AG10803 (cell line): ENCODE data around the gene CRTAP.
"Not testable (repeated sequence)": the region's sequence is repeated elsewhere in the genome, so short reads cannot be mapped to it uniquely, and the experiment has no call there.

ENCODE experiments used
- DNase-seq: peaks from one replicate; pipeline ENCODE4 v3.0.0; 2010; ENCODE audit warnings: low read depth
- H3K4me3 ChIP-seq: 2 replicates; pipeline ENCODE4 v1.5.1; 2011; ENCODE audit warnings: mild to moderate bottlenecking, low read length, control low read depth
- TF ChIP-seq, protein P1 (sequence below): conservative IDR thresholded peaks from 2 replicates; pipeline ENCODE4 v1.5.1; 2011; ENCODE audit warnings: mild to moderate bottlenecking, low read length, control low read depth, inconsistent platforms

CRTAP gene

DNA sequence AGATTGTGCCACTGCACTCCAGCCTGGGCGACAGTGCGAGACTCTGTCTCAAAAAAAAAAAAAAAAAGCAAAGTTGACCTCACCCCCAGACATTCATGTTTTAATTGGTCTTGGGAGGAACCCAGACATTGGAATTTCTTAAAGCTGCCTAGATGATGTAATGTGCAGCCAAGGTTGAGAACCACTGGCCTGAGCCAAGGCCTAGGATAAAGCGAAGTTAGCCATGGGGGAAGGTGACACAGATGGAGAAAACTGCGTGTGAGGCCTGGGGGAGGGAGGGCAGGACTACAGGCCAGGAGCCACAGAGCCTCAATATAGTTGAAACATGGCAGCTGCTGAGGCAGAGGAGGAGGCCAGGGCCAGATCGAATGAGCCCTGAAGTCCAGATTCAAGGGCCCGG, 37.8 kb upstream of the CRTAP start:
- H3K4me3 ChIP-seq: no peak overlapping the region
- TF ChIP-seq, protein P1, sequence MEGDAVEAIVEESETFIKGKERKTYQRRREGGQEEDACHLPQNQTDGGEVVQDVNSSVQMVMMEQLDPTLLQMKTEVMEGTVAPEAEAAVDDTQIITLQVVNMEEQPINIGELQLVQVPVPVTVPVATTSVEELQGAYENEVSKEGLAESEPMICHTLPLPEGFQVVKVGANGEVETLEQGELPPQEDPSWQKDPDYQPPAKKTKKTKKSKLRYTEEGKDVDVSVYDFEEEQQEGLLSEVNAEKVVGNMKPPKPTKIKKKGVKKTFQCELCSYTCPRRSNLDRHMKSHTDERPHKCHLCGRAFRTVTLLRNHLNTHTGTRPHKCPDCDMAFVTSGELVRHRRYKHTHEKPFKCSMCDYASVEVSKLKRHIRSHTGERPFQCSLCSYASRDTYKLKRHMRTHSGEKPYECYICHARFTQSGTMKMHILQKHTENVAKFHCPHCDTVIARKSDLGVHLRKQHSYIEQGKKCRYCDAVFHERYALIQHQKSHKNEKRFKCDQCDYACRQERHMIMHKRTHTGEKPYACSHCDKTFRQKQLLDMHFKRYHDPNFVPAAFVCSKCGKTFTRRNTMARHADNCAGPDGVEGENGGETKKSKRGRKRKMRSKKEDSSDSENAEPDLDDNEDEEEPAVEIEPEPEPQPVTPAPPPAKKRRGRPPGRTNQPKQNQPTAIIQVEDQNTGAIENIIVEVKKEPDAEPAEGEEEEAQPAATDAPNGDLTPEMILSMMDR: no peak
- DNase-seq: peak; percentile 78

DNA sequence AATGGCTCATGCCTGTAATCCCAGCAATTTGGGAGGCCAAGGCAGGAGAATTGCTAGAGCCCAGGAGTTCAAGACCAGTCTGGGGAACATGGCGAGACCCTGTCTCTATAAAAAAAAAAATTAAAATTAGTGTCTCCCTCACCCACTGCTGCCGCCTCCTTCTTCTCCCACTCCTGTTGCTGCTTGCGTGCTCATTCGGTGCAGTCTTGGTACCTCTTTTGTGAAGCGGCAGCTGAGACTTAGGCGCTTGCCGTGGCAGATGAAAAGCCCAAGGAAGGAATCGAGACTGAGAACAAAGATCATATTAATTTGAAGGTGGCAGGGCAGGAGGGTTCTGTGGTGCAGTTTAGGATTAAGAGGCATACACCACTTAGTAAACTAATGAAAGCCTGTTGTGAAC, 36.9 kb upstream of the CRTAP start:
- DNase-seq: no peak
- H3K4me3 ChIP-seq: no peak overlapping the region
- TF ChIP-seq, protein P1: no peak

DNA sequence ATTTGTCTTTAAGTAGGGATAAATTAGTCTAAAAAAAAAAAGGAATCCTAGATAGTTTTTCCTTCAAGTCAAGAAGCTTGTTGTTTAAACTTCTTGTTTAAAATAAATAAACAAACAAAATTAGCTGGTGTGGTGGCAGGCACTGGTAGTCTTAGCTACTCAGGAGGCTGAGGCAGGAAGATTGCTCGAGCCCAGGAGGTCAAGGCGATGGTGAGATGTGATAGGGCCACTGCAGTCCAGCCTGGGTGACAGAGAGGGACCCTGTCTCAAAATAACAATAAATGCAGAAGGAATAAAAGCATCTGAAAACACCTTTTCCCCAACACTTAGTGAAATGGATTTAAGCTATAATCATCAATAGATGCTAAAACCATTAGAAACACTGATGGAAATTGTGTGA, 35.8 kb upstream of the CRTAP start:
- H3K4me3 ChIP-seq: no peak overlapping the region
- no peak for DNase-seq
- TF ChIP-seq, protein P1: no peak

- not testable (repeated sequence) for DNase-seq, H3K4me3 ChIP-seq
These were observed 34.0 kb upstream of the CRTAP start for GRCh38 chr3:33079813-33080212.

GRCh38 chr3:33081812-33082211, 32.0 kb upstream of the CRTAP start:
- DNase-seq: no peak
- TF ChIP-seq, protein P1: no peak
- no peak overlapping the region for H3K4me3 ChIP-seq

DNA sequence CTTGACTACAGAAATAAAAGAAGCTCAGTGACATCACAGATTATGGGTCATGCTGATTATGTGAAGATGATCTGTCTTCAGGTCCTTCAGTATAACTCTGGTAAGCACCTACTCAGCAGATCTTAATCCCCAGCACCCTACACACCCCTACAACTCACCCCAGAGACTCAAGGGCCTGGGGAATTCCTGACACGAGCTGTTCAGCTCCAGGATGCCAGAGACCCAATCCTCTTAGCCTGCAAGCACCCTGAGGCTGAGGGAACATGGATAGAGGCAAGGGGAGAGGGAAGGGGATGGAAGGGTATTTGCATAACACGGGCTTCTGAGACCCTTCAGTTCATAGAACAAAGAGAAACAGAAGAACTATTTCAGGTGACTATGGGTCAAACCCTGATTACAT, 29.9 kb upstream of the CRTAP start:
- no peak for DNase-seq
- TF ChIP-seq, protein P1: no peak
- H3K4me3 ChIP-seq: no peak overlapping the region

- no peak overlapping the region for H3K4me3 ChIP-seq
- TF ChIP-seq, protein P1: no peak
- DNase-seq: no peak
These were observed 25.1 kb upstream of the CRTAP start for GRCh38 chr3:33088691-33089090.

DNA sequence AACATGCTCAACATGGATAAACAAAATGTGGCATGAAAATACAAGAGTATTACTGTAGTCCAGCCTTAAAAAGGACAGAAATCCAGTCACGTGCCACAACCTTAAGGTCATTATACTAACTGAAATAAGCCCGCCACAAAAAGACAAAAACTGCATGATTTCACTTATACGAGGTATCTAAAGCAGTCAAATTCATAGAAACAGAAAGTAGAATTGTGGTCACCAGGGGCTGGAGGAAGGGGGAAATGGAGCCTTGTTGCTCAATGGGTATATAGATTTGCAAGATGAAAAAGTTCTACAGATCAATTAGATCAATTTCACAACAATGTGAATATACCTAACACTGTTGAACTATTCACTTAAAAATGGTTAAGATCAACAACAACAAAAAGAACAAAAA, 24.3 kb upstream of the CRTAP start:
- TF ChIP-seq, protein P1: no peak

More for the DNA sequence above, 24.3 kb upstream of the CRTAP start:
- no peak for DNase-seq
- no peak overlapping the region for H3K4me3 ChIP-seq
